Hematopoietic multipotent progenitor cell treated with erythropoietin and hydrocortisone succinate and interleukin-3 and kit ligand, for 15 days (in vitro differentiated cells): ENCODE measurements around the gene OR4C45.
"Not testable (repeated sequence)": the region's sequence is repeated elsewhere in the genome, so short reads cannot be mapped to it uniquely, and the experiment has no call there.

Source experiments
- DNase-seq: peaks from one replicate; pipeline ENCODE4 v3.0.0-alpha.2; 2015; ENCODE audit warnings: low spot score

OR4C45 gene

GRCh38 chr11:50032574-50032973, at the start of gene OR4C45:
Gene OR4C45 (plus strand): TSS chr11:50032874.
- no peak for DNase-seq

GRCh38 chr11:49995565-49995964, 37.1 kb upstream of the OR4C45 start:
- DNase-seq: peak; percentile 63

- no peak for DNase-seq
Measured at GRCh38 chr11:50030193-50030592, 2.5 kb upstream of the OR4C45 start.

GRCh38 chr11:50036239-50036638, 3.6 kb downstream of the OR4C45 start:
- DNase-seq: not testable (repeated sequence)

GRCh38 chr11:50037251-50037650, 4.6 kb downstream of the OR4C45 start:
- no peak for DNase-seq

GRCh38 chr11:50044647-50045046, 12.0 kb downstream of the OR4C45 start:
- DNase-seq: no peak

- DNase-seq: not testable (repeated sequence)
Measured at GRCh38 chr11:50063056-50063455, 30.4 kb downstream of the OR4C45 start.

- no peak for DNase-seq
Measured at GRCh38 chr11:50070389-50070788, 37.7 kb downstream of the OR4C45 start.

- no peak for DNase-seq
Measured at GRCh38 chr11:50071584-50072225, 39.0 kb downstream of the OR4C45 start.

GRCh38 chr11:50072226-50073112, 39.8 kb downstream of the OR4C45 start:
- no peak for DNase-seq

- no peak for DNase-seq
Measured at GRCh38 chr11:50073113-50074105, 40.7 kb downstream of the OR4C45 start.

- DNase-seq: no peak
Measured at GRCh38 chr11:50074161-50074560, 41.5 kb downstream of the OR4C45 start.

- DNase-seq: no peak
Measured at GRCh38 chr11:50075856-50076255, 43.2 kb downstream of the OR4C45 start.

GRCh38 chr11:50077526-50077925, 44.9 kb downstream of the OR4C45 start:
- DNase-seq: no peak

- no peak for DNase-seq
Measured at GRCh38 chr11:50078001-50078400, 45.3 kb downstream of the OR4C45 start.

- not testable (repeated sequence) for DNase-seq
Measured at GRCh38 chr11:50078946-50079345, 46.3 kb downstream of the OR4C45 start.

- DNase-seq: no peak
Measured at GRCh38 chr11:50080256-50080655, 47.6 kb downstream of the OR4C45 start.
